GM03348 (cell line): ENCODE measurements around the gene DOCK6.
"Not testable (repeated sequence)": the region's sequence is repeated elsewhere in the genome, so short reads cannot be mapped to it uniquely, and the experiment has no call there.

Experiments used
- DNase-seq: peaks from one replicate; pipeline ENCODE4 v3.0.0; 2012; ENCODE audit warnings: low spot score

Gene DOCK6

GRCh38 chr19:11196406-11197287 is 65.7 kb downstream of the DOCK6 start:
- DNase-seq: peak; percentile 91

- DNase-seq: no peak
Measured at GRCh38 chr19:11195681-11196080, 66.6 kb downstream of the DOCK6 start.

- peak; percentile 45 for DNase-seq
Measured at GRCh38 chr19:11194656-11195558, 67.4 kb downstream of the DOCK6 start.

- no peak for DNase-seq
Measured at GRCh38 chr19:11194173-11194572, 68.2 kb downstream of the DOCK6 start.

DNA sequence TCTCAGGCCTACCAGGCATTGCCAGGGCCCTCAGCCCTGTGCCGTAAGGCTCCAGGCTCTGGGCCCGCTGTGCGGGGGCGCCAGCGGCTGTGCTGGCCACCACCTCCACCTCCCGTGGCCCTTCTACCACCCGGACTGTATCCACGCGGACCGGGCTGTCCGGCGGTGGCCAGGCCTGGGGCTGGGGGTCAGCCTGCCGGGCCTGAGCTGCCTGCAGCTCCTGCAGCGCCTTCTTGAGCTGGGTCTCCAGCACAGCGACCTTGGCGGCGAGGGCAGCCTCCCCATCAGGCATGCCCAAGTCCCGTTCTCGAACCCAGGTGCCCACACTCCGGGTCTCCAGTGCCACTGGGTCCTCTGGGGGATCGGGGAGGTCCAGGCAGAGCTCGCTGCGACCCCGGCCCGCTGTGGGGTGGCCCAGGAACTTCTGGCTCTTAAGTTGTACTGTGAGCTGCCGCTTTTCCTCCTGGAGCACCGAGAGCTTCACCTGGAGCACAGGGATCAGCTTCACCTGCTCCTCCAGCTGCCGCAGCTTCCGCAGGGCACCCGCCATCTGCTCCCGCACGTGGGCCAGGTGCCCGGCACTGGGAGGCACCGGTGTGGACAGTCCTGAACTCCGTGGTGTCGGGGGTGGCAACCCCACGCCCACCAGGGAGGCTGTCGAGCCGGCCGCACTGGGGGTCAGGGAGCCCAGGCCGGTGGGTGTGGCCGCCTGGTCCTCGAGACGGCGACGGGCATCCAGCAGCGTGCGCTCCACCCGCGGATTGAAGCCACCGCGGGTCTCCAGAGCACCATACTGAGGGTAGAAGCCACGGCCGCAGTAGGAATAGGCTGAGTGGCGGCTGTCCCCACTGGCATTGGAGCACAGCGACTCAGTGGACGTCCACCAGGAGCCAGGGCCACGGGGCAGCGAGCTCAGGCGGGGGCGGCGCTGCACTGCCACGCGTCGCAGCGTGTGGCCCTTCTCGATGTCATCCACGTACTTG is 69.1 kb downstream of the DOCK6 start:
- DNase-seq: no peak

- no peak for DNase-seq
Measured at GRCh38 chr19:11191934-11192333, 70.4 kb downstream of the DOCK6 start.

- DNase-seq: peak; percentile 90
Measured at GRCh38 chr19:11191273-11191755, 71.0 kb downstream of the DOCK6 start.

DNA sequence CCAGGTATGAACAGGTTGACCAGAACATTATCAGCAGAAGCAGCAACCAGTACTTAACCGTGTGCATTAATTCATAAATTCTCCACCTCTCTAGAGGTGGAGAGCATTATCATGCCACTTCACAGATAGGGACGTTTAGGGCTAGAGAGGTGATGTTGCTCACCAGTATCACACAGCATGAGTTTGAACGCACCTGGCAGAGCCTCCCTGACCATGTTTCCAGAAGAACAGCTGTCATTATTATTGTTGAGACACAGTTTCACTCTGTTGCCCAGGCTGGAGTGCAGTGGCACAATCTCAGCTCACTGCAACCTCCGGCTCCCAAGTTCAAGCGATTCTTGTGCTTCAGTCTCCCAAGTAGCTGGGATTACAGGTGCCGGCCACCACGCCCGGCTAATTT is 71.8 kb downstream of the DOCK6 start:
- DNase-seq: no peak

DNA sequence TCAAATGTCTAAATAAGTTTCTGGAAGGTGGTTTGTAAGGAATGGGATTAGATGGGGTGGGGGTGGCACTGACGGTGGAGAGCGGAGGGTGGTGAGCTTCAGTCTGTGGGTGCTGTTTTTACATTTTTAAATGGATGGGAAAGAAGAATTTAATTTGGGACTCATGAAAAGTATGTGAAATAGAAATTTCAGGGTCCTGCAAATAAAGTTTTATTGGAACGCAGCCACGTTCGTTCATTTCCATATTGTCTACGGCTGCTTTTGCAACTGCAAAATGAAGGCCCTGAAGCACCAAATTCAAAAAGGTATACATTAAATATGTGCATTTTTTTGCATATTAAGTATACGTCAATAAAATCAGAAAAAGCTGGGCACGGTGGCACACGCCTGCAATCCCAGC is 74.9 kb downstream of the DOCK6 start:
- DNase-seq: no peak

GRCh38 chr19:11182994-11183393 is 79.3 kb downstream of the DOCK6 start:
- DNase-seq: no peak

- no peak for DNase-seq
Measured at GRCh38 chr19:11181488-11181887, 80.8 kb downstream of the DOCK6 start.

DNA sequence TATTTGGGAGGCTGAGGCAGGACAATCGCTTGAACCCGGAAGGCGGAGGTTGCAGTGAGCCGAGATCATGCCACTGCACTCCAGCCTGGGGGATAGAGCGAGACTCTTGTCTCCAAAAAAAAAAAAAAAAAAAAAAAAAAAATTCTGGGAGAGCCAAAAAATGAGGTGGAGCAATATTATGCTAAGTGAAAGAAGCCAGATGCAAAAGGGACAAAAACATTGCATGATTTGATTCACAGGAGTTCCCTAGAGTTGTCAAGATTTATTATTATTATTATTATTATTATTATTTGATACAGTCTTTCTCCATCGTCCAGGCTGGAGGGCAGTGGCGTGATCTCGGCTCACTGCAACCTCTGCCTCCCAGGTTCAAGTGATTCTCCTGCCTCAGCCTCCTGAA is 81.3 kb downstream of the DOCK6 start:
- not testable (repeated sequence) for DNase-seq

- peak; percentile 51 for DNase-seq
Measured at GRCh38 chr19:11180346-11180745, 82.0 kb downstream of the DOCK6 start.

- DNase-seq: no peak
Measured at GRCh38 chr19:11179716-11180297, 82.5 kb downstream of the DOCK6 start.

DNA sequence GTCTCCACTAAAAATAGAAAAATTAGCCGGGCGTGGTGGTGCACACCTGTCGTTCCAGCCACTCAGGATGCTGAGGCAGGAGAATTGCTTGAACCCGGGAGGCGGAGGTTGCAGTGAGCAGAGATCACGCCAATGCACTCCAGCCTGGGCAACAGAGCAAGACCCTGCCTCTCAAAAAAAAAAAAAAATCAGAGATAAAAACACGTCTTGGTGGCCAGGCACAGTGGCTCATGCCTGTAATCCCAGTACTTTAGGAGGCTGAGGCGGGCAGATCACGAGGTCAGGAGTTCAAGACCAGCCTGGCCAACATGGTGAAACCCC is 83.2 kb downstream of the DOCK6 start:
- DNase-seq: not testable (repeated sequence)

- DNase-seq: no peak
Measured at GRCh38 chr19:11177592-11177991, 84.7 kb downstream of the DOCK6 start.

DNA sequence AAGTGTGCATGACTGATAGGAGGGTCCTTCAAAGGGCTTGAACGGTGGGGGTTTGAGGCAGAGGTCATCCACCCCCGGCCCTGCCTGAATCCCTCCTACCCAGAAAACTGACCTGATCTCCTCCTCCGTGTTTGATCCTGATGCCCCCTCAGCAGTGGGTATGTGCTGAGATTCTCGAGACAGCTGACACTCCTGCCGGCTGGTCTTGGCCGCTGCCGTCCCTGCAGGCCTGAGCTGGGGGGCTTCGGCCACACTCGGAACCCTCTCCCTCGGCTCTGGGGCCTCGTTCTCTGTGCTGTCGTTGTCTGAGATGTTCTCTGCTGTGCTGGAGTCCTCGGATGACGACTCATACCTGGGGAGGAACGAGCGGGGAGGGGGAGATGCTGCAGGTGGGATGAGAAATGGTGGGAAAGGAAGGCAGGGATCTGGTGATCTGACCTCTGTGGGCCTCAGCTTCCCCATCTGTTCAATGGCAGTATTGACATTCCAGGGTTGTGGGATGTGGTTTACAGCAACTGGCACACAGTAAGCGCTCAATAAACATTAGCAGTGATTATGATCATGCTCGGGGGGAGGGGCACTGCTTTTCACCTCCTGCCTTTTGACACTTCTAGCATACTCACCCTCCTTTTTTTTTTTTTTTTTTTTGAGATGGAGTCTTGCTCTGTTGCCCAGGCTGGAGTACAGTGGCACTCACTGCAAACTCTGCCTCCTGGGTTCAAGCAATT is 85.7 kb downstream of the DOCK6 start:
- no peak for DNase-seq

GRCh38 chr19:11175920-11176319 is 86.4 kb downstream of the DOCK6 start:
- DNase-seq: no peak

DNA sequence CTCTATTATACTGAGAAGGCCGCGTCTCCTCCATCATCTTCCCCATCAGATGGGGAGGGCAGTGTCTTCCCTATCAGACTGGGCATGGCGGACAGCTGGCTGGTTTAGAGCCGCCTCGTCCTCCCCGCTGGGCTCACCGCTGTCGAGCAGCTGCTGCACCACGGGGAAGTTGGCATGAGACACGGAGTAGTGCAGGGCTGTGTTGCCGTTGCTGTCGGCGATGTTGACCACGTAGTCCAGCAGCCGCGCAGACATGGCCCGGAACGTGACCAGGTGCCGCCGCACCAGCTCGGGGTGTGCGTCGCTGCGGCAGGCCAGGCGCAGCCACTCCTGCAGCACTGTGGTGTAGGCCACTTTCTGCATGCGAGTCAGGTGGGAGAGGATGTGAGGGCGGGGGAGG is 88.0 kb downstream of the DOCK6 start:
- no peak for DNase-seq

DNA sequence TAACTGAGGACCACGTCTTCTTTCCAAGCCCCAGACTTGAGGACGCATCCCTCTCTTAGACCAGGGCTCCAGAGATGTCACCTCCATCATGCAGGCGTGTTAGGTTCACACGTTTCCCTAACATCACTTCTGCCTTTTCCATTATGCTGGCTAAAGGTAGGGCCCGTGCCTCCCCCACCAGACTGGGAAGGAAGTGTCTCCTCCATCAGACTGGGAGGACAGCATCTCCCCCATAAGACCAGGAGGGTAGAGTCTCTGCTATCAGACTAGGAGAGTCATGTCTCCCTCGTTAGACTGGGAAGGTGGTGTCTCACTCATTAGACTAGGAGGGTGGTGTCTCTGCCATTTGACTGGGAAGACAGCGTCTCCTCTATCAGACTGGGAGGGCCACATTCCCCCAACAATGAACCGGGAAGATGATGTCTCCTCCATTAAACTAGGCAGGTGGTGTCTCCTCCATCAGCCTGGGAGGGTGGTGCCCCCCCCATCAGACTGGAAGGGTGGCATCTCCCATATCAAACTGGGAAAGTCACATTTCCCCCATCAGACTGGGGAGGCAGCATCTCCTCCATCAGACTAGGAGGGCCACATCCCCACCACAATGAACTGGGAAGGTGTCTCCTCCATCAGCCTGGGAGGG is 88.7 kb downstream of the DOCK6 start:
- DNase-seq: no peak
